SKM-1 treated with dmso at 0.1 percent for 144 hours (cell line): ENCODE results near the gene STEAP1B.

Source experiments
- DNase-seq: peaks from one replicate; lab custom pipeline; 2025; ENCODE audit not compliant: unreplicated experiment; lab: John Stamatoyannopoulos, UW

STEAP1B gene

GRCh38 chr7:22373911-22374310 lies 126.1 kb downstream of the STEAP1B start:
- no peak for DNase-seq

GRCh38 chr7:22373388-22373787 lies 126.6 kb downstream of the STEAP1B start:
- DNase-seq, result no peak

- no peak for DNase-seq
Observed at GRCh38 chr7:22372863-22373262, 127.1 kb downstream of the STEAP1B start.

- no peak for DNase-seq
Observed at GRCh38 chr7:22371878-22372277, 128.1 kb downstream of the STEAP1B start.
